ENCODE results near the gene GLT8D2.

- TF ChIP-seq CTCF (IDR thresholded peaks at IDR 0.05) (no peak), POLR2A (IDR thresholded peaks at IDR 0.05; ENCODE audit: low read length) (no peak)
Observed at GRCh38 chr12:103957865-103958388, 92.1 kb downstream of the GLT8D2 start.
